K562 (cell line): ENCODE data around the gene FCGR3A. TPM values are rescaled to one million over a fixed set of nuclear protein-coding genes. Genes with fewer than 3 reads are reported as not detected.

Source experiments
- ATF7 ChIP-seq: fragments of 450-650 bp; IDR thresholded peaks from 2 replicates; pipeline ENCODE4 v1.7.1; 2014; ENCODE audit warnings: mild to moderate bottlenecking, moderate library complexity
- CBFA2T2 ChIP-seq: fragments of 450-650 bp; conservative IDR thresholded peaks from 2 replicates; pipeline ENCODE4 v1.6.1; 2017; ENCODE audit warnings: mild to moderate bottlenecking
- EP400 ChIP-seq: fragments of 450-650 bp; IDR thresholded peaks from 2 replicates; pipeline ENCODE4 v1.6.1; 2017; ENCODE audit warnings: antibody characterized with exemption, mild to moderate bottlenecking, moderate library complexity
- FOS ChIP-seq: IDR thresholded peaks from 3 replicates; pipeline ENCODE4 v1.6.1; 2011; ENCODE audit not compliant: insufficient read length; ENCODE audit errors: extremely low read depth
- FOSL1 ChIP-seq: fragments of 200-800 bp; sonication (Bioruptor generic); conservative IDR thresholded peaks from 2 replicates; pipeline ENCODE4 v1.6.1; 2016; ENCODE audit warnings: missing genetic modification characterization, missing compliant biosample characterization
- GATAD2A ChIP-seq: fragments of 450-650 bp; IDR thresholded peaks from 2 replicates; pipeline ENCODE4 v1.6.1; 2017
- HMBOX1 ChIP-seq: sonication (generic); IDR thresholded peaks from 2 replicates; pipeline ENCODE4 v1.6.1; 2016
- KDM1A ChIP-seq, 2 experiments: fragments of 450-650 bp; IDR thresholded peaks; 2 replicates each; pipeline ENCODE4 v1.6.1; 2016; ENCODE audit warnings: mild to moderate bottlenecking in 2 of 2
- MTA1 ChIP-seq: fragments of 450-650 bp; IDR thresholded peaks from 2 replicates; pipeline ENCODE4 v1.6.1; 2017; ENCODE audit warnings: borderline replicate concordance
- MTF1 ChIP-seq: fragments of 250-450 bp; sonication (Bioruptor Pico); IDR thresholded peaks from 2 replicates; pipeline ENCODE4 v1.9.0; 2021; ENCODE audit warnings: moderate library complexity, mild to moderate bottlenecking, inconsistent platforms, borderline replicate concordance
- NR2C2 ChIP-seq, 2 experiments: fragments of 200-800 bp in 1 of 2; sonication (Bioruptor generic) in 1 of 2; sonication (generic) in 1 of 2; formaldehyde crosslinking in 1 of 2; IDR thresholded peaks; 2 replicates each; pipeline versions ENCODE4 v1.6.1 to v1.8.0; 2016 to 2022; ENCODE audit warnings: mild to moderate bottlenecking in 1 of 2, missing compliant biosample characterization in 1 of 2, missing genetic modification characterization in 1 of 2, missing genetic modification reagents in 1 of 2
- RAD51 ChIP-seq: fragments of 450-650 bp; IDR thresholded peaks from 2 replicates; pipeline ENCODE4 v1.7.1; 2016; ENCODE audit warnings: low read depth, mild to moderate bottlenecking, borderline replicate concordance
- RNF2 ChIP-seq: sonication (generic); IDR thresholded peaks from 2 replicates; pipeline ENCODE4 v1.6.1; 2016
- SMARCA4 ChIP-seq: fragments of 450-650 bp; IDR thresholded peaks from 2 replicates; pipeline ENCODE4 v1.6.1; 2016
- TBL1XR1 ChIP-seq, 2 experiments: IDR thresholded peaks; 2 replicates each; pipeline ENCODE4 v1.6.1; 2012; ENCODE audit warnings: improper control_type of control experiment in 2 of 2, low read length in 2 of 2, mild to moderate bottlenecking in 1 of 2
- TRIM24 ChIP-seq, 2 experiments: fragments of 450-650 bp; IDR thresholded peaks; 2 replicates each; pipeline ENCODE4 v1.6.1; 2016
- UBTF ChIP-seq, 2 experiments: IDR thresholded peaks; 2 replicates each; pipeline ENCODE4 v1.6.1; 2012; ENCODE audit warnings: improper control_type of control experiment in 2 of 2, low read depth in 2 of 2, low read length in 2 of 2, borderline replicate concordance in 1 of 2
- XRCC5 ChIP-seq: fragments of 200-400 bp; formaldehyde crosslinking; IDR thresholded peaks from 2 replicates; pipeline ENCODE4 v1.6.1; 2017; ENCODE audit warnings: low read depth, mild to moderate bottlenecking, low read length
- ZNF766 ChIP-seq: fragments of 200-800 bp; sonication (Bioruptor generic); conservative IDR thresholded peaks from 2 replicates; pipeline ENCODE4 v1.6.1; 2016; ENCODE audit warnings: missing genetic modification characterization, missing compliant biosample characterization
- polyA plus RNA-seq, 8 experiments: library from polyadenylated mRNA; depleted of rRNA in 4 of 8; stranded (reverse) in 5 of 8; unstranded in 3 of 8; fragments of >200 nt; fragmentation: Nextera tagmentation in 2 of 8; fragmentation: Illumina TruSeq in 1 of 8; extraction: Ambion mirVana in 2 of 8; extraction: Trizol in 1 of 8; gene quantifications; 2 replicates each; pipeline versions ENCODE4 v1.2.1 to v1.2.3, GENCODE V29; 2011 to 2014; ENCODE audit warnings: inconsistent platforms in 1 of 8, missing spikeins in 1 of 8
- total RNA-seq, 7 experiments: library from RNA; depleted of rRNA in 6 of 7; stranded (reverse); fragments of >200 nt in 6 of 7; fragmentation: Illumina TruSeq in 2 of 7; extraction: Trizol in 2 of 7; gene quantifications; 2 replicates each; pipeline versions ENCODE4 v1.2.1 to v1.2.3, GENCODE V29; 2011 to 2021; ENCODE audit warnings: low replicate concordance in 1 of 7
- TF ChIP-seq, protein P1 (sequence below): sonication (generic); formaldehyde crosslinking; IDR thresholded peaks from 2 replicates; pipeline ENCODE4 v1.8.0; 2022; ENCODE audit warnings: missing genetic modification reagents, mild to moderate bottlenecking, moderate library complexity, borderline replicate concordance
- TF ChIP-seq, protein P2 (sequence below): fragments of 450-650 bp; IDR thresholded peaks from 2 replicates; pipeline ENCODE4 v1.7.0; 2016; ENCODE audit warnings: borderline replicate concordance

The FCGR3A gene
- total and polyA plus RNA-seq, 9 of the 15 experiments (the other 6 are each of a cell fraction or from before 2014, with no cell fraction given), result 0.04 to 0.29 (median 0.14) TPM; not detected in 3

GRCh38 chr1:161494091-161494735, 55.4 kb downstream of the FCGR3A start (continued):
- TF ChIP-seq ZNF766 (CRISPR knock-in tag) (0 out of 2 replicates have a peak, but pooled peaks have one; percentile 48), TRIM24 (IDR thresholded peaks at IDR 0.05) (peak in 1 of 2 experiments; percentile 44; a peak in 1 of 4 replicates), MTA1 (peak; percentile 53; the same call in 1 of the 2 replicates), FOS (no peak), KDM1A (IDR thresholded peaks at IDR 0.05) (peak in 1 of 2 experiments; percentile 37; a peak in 1 of 4 replicates), XRCC5 (no peak), UBTF (IDR thresholded peaks at IDR 0.05; ENCODE audit: borderline replicate concordance in 1 of 2, low read depth in 2 of 2, low read length in 2 of 2) (no peak), ATF7 (0 out of 2 replicates have a peak, but pooled peaks have one; percentile 22), HMBOX1 (peak; percentile 82), NR2C2 (CRISPR knock-in tag; IDR thresholded peaks at IDR 0.05) (no peak), NR2C2 (tag; IDR thresholded peaks at IDR 0.05) (no peak), SMARCA4 (peak; percentile 80), TBL1XR1 (IDR thresholded peaks at IDR 0.05; ENCODE audit: low read length in 2 of 2) (0 out of 4 replicates have a peak, but pooled peaks of 1 of the 2 experiments have one; percentile 23), MTF1 (no peak), CBFA2T2 (0 out of 2 replicates have a peak, but pooled peaks have one; percentile 40), RAD51 (peak; percentile 36; the same call in 1 of the 2 replicates), EP400 (0 out of 2 replicates have a peak, but pooled peaks have one; percentile 10), FOSL1 (tag) (peak; percentile 28; the same call in 1 of the 2 replicates), GATAD2A (peak; percentile 84), RNF2 (no peak)
- TF ChIP-seq, protein P1, sequence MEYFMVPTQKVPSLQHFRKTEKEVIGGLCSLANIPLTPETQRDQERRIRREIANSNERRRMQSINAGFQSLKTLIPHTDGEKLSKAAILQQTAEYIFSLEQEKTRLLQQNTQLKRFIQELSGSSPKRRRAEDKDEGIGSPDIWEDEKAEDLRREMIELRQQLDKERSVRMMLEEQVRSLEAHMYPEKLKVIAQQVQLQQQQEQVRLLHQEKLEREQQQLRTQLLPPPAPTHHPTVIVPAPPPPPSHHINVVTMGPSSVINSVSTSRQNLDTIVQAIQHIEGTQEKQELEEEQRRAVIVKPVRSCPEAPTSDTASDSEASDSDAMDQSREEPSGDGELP (CRISPR knock-in tag), result peak; percentile 49; the same call in 1 of the 2 replicates
- TF ChIP-seq, protein P2, sequence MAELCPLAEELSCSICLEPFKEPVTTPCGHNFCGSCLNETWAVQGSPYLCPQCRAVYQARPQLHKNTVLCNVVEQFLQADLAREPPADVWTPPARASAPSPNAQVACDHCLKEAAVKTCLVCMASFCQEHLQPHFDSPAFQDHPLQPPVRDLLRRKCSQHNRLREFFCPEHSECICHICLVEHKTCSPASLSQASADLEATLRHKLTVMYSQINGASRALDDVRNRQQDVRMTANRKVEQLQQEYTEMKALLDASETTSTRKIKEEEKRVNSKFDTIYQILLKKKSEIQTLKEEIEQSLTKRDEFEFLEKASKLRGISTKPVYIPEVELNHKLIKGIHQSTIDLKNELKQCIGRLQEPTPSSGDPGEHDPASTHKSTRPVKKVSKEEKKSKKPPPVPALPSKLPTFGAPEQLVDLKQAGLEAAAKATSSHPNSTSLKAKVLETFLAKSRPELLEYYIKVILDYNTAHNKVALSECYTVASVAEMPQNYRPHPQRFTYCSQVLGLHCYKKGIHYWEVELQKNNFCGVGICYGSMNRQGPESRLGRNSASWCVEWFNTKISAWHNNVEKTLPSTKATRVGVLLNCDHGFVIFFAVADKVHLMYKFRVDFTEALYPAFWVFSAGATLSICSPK, result no peak
